GM12878 (cell line): ENCODE data around the gene RGS5. TPM values are rescaled to one million over a fixed set of nuclear protein-coding genes. Genes with fewer than 3 reads are reported as not detected.

ENCODE experiments used
- CBFB ChIP-seq: IDR thresholded peaks from 2 replicates; pipeline ENCODE4 v1.6.1; 2016; ENCODE audit warnings: antibody characterized with exemption, low read depth
- ELK1 ChIP-seq: IDR thresholded peaks from 2 replicates; pipeline ENCODE4 v1.6.1; 2012; ENCODE audit warnings: low read depth, low read length, improper control_type of control experiment
- FOXK2 ChIP-seq: fragments of 450-650 bp; IDR thresholded peaks from 2 replicates; pipeline ENCODE4 v1.6.1; 2017; ENCODE audit warnings: mild to moderate bottlenecking, moderate library complexity
- FOXM1 ChIP-seq: IDR thresholded peaks from 2 replicates; pipeline ENCODE4 v1.6.1; 2012; ENCODE audit warnings: low read depth, mild to moderate bottlenecking, inconsistent platforms, low read length, moderate library complexity
- GATAD2B ChIP-seq: fragments of 450-650 bp; conservative IDR thresholded peaks from 2 replicates; pipeline ENCODE4 v1.6.1; 2017; ENCODE audit warnings: low read depth, mild to moderate bottlenecking, moderate library complexity
- IRF5 ChIP-seq: fragments of 450-650 bp; IDR thresholded peaks from 2 replicates; pipeline ENCODE4 v1.6.1; 2017; ENCODE audit warnings: borderline replicate concordance
- NR2C1 ChIP-seq: fragments of 450-650 bp; IDR thresholded peaks from 2 replicates; pipeline ENCODE4 v1.6.1; 2017; ENCODE audit warnings: antibody characterized with exemption, mild to moderate bottlenecking, moderate library complexity
- NRF1 ChIP-seq: conservative IDR thresholded peaks from 2 replicates; pipeline ENCODE4 v1.6.1; 2011; ENCODE audit warnings: mild to moderate bottlenecking, low read depth, low read length, improper control_type of control experiment
- POLR2A ChIP-seq: IDR thresholded peaks from 2 replicates; pipeline ENCODE4 v1.6.1; 2011; ENCODE audit warnings: low read depth, mild to moderate bottlenecking, low read length
- TBL1XR1 ChIP-seq: IDR thresholded peaks from 2 replicates; pipeline ENCODE4 v1.6.1; 2012; ENCODE audit warnings: low read depth, low read length, improper control_type of control experiment
- TCF3 ChIP-seq: IDR thresholded peaks from 2 replicates; pipeline ENCODE4 v1.6.1; 2012; ENCODE audit warnings: low read depth, mild to moderate bottlenecking, low read length, borderline replicate concordance; ENCODE audit not compliant: insufficient read depth
- ZBTB11 ChIP-seq: fragments of 450-650 bp; formaldehyde crosslinking; IDR thresholded peaks from 2 replicates; pipeline ENCODE4 v1.5.0; 2022; ENCODE audit warnings: mild to moderate bottlenecking, missing genetic modification characterization
- ZNF207 ChIP-seq: fragments of 450-650 bp; IDR thresholded peaks from 2 replicates; pipeline ENCODE4 v1.6.1; 2014; ENCODE audit warnings: antibody characterized with exemption, mild to moderate bottlenecking, borderline replicate concordance
- polyA plus RNA-seq, 11 experiments: library from polyadenylated mRNA; depleted of rRNA in 4 of 11; unstranded in 6 of 11; stranded (reverse) in 5 of 11; fragments of >200 nt; fragmentation: Nextera tagmentation in 4 of 11; fragmentation: Illumina TruSeq in 1 of 11; extraction: Ambion mirVana in 4 of 11; extraction: Trizol in 1 of 11; gene quantifications; 1 replicate in 1 of 11; 2 replicates in 10 of 11; pipeline versions ENCODE4 v1.2.1 to v1.2.3, GENCODE V29; 2011 to 2016; ENCODE audit warnings: inconsistent platforms in 2 of 11, missing spikeins in 2 of 11, low read depth in 1 of 11
- total RNA-seq, 4 experiments: library from RNA; depleted of rRNA in 3 of 4; stranded (reverse); fragments of >200 nt in 3 of 4; fragmentation: Illumina TruSeq in 1 of 4; extraction: Trizol in 1 of 4; gene quantifications; 2 replicates each; pipeline versions ENCODE4 v1.2.1 to v1.2.3, GENCODE V29; 2013 to 2021

The RGS5 gene
- total and polyA plus RNA-seq, 10 of the 15 experiments (the other 5 are each of a cell fraction or from before 2014, with no cell fraction given), result 0.63 to 7.4 (median 2.8) TPM

- no peak for TF ChIP-seq ELK1
- no peak for TF ChIP-seq POLR2A
- no peak for TF ChIP-seq FOXM1
- no peak for TF ChIP-seq NR2C1
- no peak for TF ChIP-seq NRF1
- no peak for TF ChIP-seq FOXK2
- TF ChIP-seq ZBTB11 (CRISPR knock-in tag), result no peak
- no peak for TF ChIP-seq TBL1XR1
- TF ChIP-seq TCF3, result no peak
- TF ChIP-seq CBFB, result no peak
- TF ChIP-seq GATAD2B, result no peak
- TF ChIP-seq ZNF207, result no peak
- no peak for TF ChIP-seq IRF5
Measured at GRCh38 chr1:163106364-163106987, 96.2 kb downstream of the RGS5 start (continued).
